ENCODE measurements around the gene PPP6R2.

Gene PPP6R2

GRCh38 chr22:50342651-50343540 lies at the start of gene PPP6R2:
Gene PPP6R2, plus strand, starts transcription at chr22:50343327. Its CDS starts 50,582 bp downstream, at chr22:50393909.
- peak; percentile 78 for DNase-seq (ENCODE audit: low read depth)

GRCh38 chr22:50293441-50294318 lies 49.4 kb upstream of the PPP6R2 start:
- peak; percentile 84 for DNase-seq (ENCODE audit: low read depth)

- no peak for DNase-seq (ENCODE audit: low read depth)
Measured at GRCh38 chr22:50294319-50294656, 48.8 kb upstream of the PPP6R2 start.

GRCh38 chr22:50296658-50297490 lies 46.3 kb upstream of the PPP6R2 start:
- no peak for DNase-seq (ENCODE audit: low read depth)

- no peak for DNase-seq (ENCODE audit: low read depth)
Measured at GRCh38 chr22:50297510-50298265, 45.4 kb upstream of the PPP6R2 start.

GRCh38 chr22:50298266-50298637 lies 44.9 kb upstream of the PPP6R2 start:
- no peak for DNase-seq (ENCODE audit: low read depth)

- no peak for DNase-seq (ENCODE audit: low read depth)
Measured at GRCh38 chr22:50298937-50299784, 44.0 kb upstream of the PPP6R2 start.

- DNase-seq (ENCODE audit: low read depth): no peak
Measured at GRCh38 chr22:50299785-50300619, 43.1 kb upstream of the PPP6R2 start.

GRCh38 chr22:50300620-50301257 lies 42.4 kb upstream of the PPP6R2 start:
- DNase-seq (ENCODE audit: low read depth): no peak

GRCh38 chr22:50301581-50301991 lies 41.5 kb upstream of the PPP6R2 start:
- no peak for DNase-seq (ENCODE audit: low read depth)

- DNase-seq (ENCODE audit: low read depth): no peak
Measured at GRCh38 chr22:50302041-50302541, 41.0 kb upstream of the PPP6R2 start.

- DNase-seq (ENCODE audit: low read depth): no peak
Measured at GRCh38 chr22:50302564-50302963, 40.6 kb upstream of the PPP6R2 start.

- no peak for DNase-seq (ENCODE audit: low read depth)
Measured at GRCh38 chr22:50303515-50303847, 39.6 kb upstream of the PPP6R2 start.

- peak; percentile 24 for DNase-seq (ENCODE audit: low read depth)
Measured at GRCh38 chr22:50303848-50304527, 39.1 kb upstream of the PPP6R2 start.

- DNase-seq (ENCODE audit: low read depth): no peak
Measured at GRCh38 chr22:50304528-50305392, 38.4 kb upstream of the PPP6R2 start.

- DNase-seq (ENCODE audit: low read depth): no peak
Measured at GRCh38 chr22:50305393-50305922, 37.7 kb upstream of the PPP6R2 start.
